ENCODE measurements around the gene INPP4A. TPM values are rescaled to one million over a fixed set of nuclear protein-coding genes. Genes with fewer than 3 reads are reported as not detected.

Gene INPP4A
- total and polyA plus RNA-seq, 12 donors, result 3.8 to 31.2 (median 21.1) TPM

- H3K27ac ChIP-seq, result no peak overlapping the region
- no peaks in the 10 kb centered on the region for H3K9me3 ChIP-seq
- H3K4me3 ChIP-seq, result no peak overlapping the region
- no peak for TF ChIP-seq CTCF (IDR thresholded peaks at IDR 0.05)
- ATAC-seq, result no peak
- H3K36me3 ChIP-seq, result no peaks in the 10 kb centered on the region
- H3K27me3 ChIP-seq, result no peaks in the 10 kb centered on the region
- peaks cover 5 to 94% (median 72%) of the 10 kb centered on the region in 9 donors for H3K4me1 ChIP-seq
- no peak for DNase-seq
- intact Hi-C loops (cut with DNase I), result loop anchor here in 1 of 10 donors (5.0 kb wide), 1 partner anchor 38 kb away; no protein-coding TSS in a partner anchor
- 97 to 98% methylated on average over 4 of the region's 4 CpGs for WGBS, 2 donors
Observed at GRCh38 chr2:98485453-98485755, 40.7 kb downstream of the INPP4A start.

GRCh38 chr2:98486374-98486981 lies 41.8 kb downstream of the INPP4A start:
- no peak for DNase-seq
- H3K36me3 ChIP-seq, result peaks cover 0 to 2% (median 0%) of the 10 kb centered on the region in 9 donors
- WGBS, 2 donors, result 82 to 84% methylated on average over 5 of the region's 5 CpGs
- no peaks in the 10 kb centered on the region for H3K9me3 ChIP-seq
- H3K4me3 ChIP-seq, result no peak overlapping the region
- no peak for TF ChIP-seq CTCF (IDR thresholded peaks at IDR 0.05)
- ATAC-seq, result peak in 4 of 8 donors; percentile 23 to 84 (median 50)
- intact Hi-C loops (cut with DNase I), result loop anchor here in 1 of 10 donors (5.0 kb wide), 1 partner anchor 39 kb away; no protein-coding TSS in a partner anchor
- peak overlapping the region in 2 of 10 donors; percentile 14 to 52 for H3K27ac ChIP-seq
- peaks cover 2 to 94% (median 73%) of the 10 kb centered on the region in 9 donors for H3K4me1 ChIP-seq
- H3K27me3 ChIP-seq, result no peaks in the 10 kb centered on the region

GRCh38 chr2:98487101-98487805 lies 42.6 kb downstream of the INPP4A start:
- 95 to 96% methylated on average over 2 of the region's 2 CpGs for WGBS, 2 donors
- H3K4me1 ChIP-seq, result peaks cover 3 to 94% (median 75%) of the 10 kb centered on the region in 9 donors
- peaks cover 0 to 4% (median 0%) of the 10 kb centered on the region in 9 donors for H3K36me3 ChIP-seq
- intact Hi-C loops (cut with DNase I), result loop anchor here in 1 of 10 donors (5.0 kb wide), 1 partner anchor 40 kb away; no protein-coding TSS in a partner anchor
- DNase-seq, result no peak
- no peaks in the 10 kb centered on the region for H3K27me3 ChIP-seq
- H3K27ac ChIP-seq, result peak overlapping the region in 2 of 10 donors; percentile 14 to 52
- no peaks in the 10 kb centered on the region for H3K9me3 ChIP-seq
- no peak for ATAC-seq
- no peak for TF ChIP-seq CTCF (IDR thresholded peaks at IDR 0.05)
- H3K4me3 ChIP-seq, result no peak overlapping the region

- 73 to 75% methylated on average over 3 of the region's 3 CpGs for WGBS, 2 donors
- ATAC-seq (peak in 2 of 8 donors; percentile 39 to 41), DNase-seq (no peak)
- Histone ChIP-seq H3K9me3 (no peaks in the 10 kb centered on the region), H3K4me3 (no peak overlapping the region), H3K4me1 (peaks cover 6 to 94% (median 77%) of the 10 kb centered on the region in 9 donors), H3K27ac (peak overlapping the region in 2 of 10 donors; percentile 14 to 52), H3K36me3 (peaks cover 0 to 4% (median 0%) of the 10 kb centered on the region in 9 donors), H3K27me3 (no peaks in the 10 kb centered on the region)
- intact Hi-C loops (cut with DNase I), result loop anchor here in 1 of 10 donors (5.0 kb wide), 1 partner anchor 40 kb away; no protein-coding TSS in a partner anchor
- peak in 7 of 9 donors; percentile 17 to 60 (median 42) for TF ChIP-seq CTCF (IDR thresholded peaks at IDR 0.05)
Observed at GRCh38 chr2:98487806-98488189, 43.1 kb downstream of the INPP4A start.
